ENCODE results near the gene CFAP54. TPM values are rescaled to one million over a fixed set of nuclear protein-coding genes. Genes with fewer than 3 reads are reported as not detected.
"Not testable (repeated sequence)": the region's sequence is repeated elsewhere in the genome, so short reads cannot be mapped to it uniquely, and the experiment has no call there.

CFAP54 gene
- total RNA-seq, 1 donor from 2014 or later: 0.34 TPM

- peaks cover 11% of the 10 kb centered on the region for H3K27me3 Mint-ChIP-seq (ENCODE audit: insufficient read depth)
- H3K36me3 Mint-ChIP-seq (ENCODE audit: low read depth): no peaks in the 10 kb centered on the region
- DNase-seq (ENCODE audit: low spot score): no peak
- no peaks in the 10 kb centered on the region for H3K4me1 Mint-ChIP-seq (ENCODE audit: low read depth)
- H3K27ac Mint-ChIP-seq: no peak overlapping the region
- intact Hi-C loops (cut with micrococcal nuclease): no loop called here
- no peaks in the 10 kb centered on the region for H3K9me3 Mint-ChIP-seq
- no peak overlapping the region for H3K4me3 Mint-ChIP-seq
Measured at GRCh38 chr12:96698521-96698920, 209.1 kb downstream of the CFAP54 start.

DNA sequence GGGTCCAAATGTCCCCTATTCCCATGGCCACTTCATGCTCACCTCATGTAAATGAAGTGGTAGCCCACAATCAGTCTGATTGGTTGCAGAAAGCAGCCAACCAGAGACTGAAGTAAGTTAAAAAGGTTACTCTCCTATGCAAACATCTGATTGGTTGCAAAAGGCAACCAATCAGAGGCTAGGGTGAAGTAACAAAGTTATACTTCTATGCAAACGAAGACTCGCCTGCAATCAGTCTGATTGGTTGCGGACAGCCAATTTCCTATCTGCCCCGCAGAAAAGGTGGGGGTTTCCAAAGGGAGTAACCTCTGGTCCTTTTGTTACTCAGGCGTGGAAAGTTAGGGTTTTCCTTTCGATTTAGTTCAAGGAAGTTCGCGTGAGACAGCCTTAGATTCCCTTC lies 209.6 kb downstream of the CFAP54 start:
- H3K36me3 Mint-ChIP-seq (ENCODE audit: low read depth): no peaks in the 10 kb centered on the region
- H3K27ac Mint-ChIP-seq: no peak overlapping the region
- intact Hi-C loops (cut with micrococcal nuclease): no loop called here

DNA sequence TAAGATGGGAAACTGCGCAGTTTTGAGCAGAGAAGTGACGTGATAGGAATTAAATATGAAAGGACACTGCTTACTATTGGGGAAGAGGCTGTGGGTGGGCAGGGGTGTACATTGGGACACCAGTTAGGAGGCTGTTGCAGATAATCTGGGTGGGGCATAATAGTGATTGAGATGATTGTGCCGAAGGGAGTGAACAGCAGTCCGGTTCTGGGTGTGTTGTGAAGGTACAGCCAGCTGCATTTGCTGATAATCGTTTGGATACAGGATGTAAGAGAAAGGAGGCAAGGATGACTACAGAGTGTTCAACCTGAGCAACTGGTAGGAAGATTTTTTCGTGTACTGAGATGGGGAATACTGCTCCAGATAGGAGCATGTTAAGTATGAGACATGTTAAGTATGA lies 212.5 kb downstream of the CFAP54 start:
- no peak for DNase-seq (ENCODE audit: low spot score)
- Mint-ChIP-seq H3K36me3 (ENCODE audit: low read depth) (no peaks in the 10 kb centered on the region), H3K4me1 (ENCODE audit: low read depth) (no peaks in the 10 kb centered on the region), H3K27me3 (ENCODE audit: insufficient read depth) (peaks cover 5% of the 10 kb centered on the region), H3K4me3 (no peak overlapping the region), H3K27ac (no peak overlapping the region), H3K9me3 (no peaks in the 10 kb centered on the region)
- intact Hi-C loops (cut with micrococcal nuclease): no loop called here

More for the DNA sequence above, 209.6 kb downstream of the CFAP54 start:
- Mint-ChIP-seq H3K27me3 (ENCODE audit: insufficient read depth) (peaks cover 11% of the 10 kb centered on the region), H3K4me3 (no peak overlapping the region), H3K4me1 (ENCODE audit: low read depth) (no peaks in the 10 kb centered on the region), H3K9me3 (no peaks in the 10 kb centered on the region)
- DNase-seq (ENCODE audit: low spot score): no peak

DNA sequence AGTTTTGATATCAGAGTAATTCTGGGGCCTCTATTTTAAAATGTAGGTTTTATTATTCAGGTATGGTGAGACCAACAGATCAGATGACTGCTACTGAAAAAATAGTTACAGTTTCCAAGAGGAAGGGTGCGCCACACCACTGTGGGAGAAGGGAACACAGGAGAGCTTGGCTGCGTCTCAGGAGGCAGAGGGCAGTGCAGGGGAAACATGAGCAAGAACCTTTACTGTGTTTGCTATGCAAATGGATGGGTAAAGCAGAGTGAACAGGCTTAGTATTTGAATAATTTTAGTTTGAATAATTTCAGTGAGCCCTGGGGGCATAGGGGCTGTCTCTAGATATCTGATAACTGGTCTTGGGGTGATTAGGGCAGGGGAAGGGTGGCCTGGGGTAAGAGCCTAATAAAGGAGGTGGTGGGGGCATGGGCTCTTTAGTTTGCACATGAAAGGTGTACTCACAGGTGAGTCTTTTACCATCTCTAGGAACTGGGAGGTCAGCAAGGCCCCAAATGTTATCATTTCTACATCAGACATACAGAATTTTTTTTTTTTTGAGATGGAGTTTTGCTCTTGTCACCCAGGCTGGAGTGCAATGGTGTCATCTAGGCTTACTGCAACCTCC lies 220.9 kb downstream of the CFAP54 start:
- no peaks in the 10 kb centered on the region for H3K36me3 Mint-ChIP-seq (ENCODE audit: low read depth)
- DNase-seq (ENCODE audit: low spot score): no peak

DNA sequence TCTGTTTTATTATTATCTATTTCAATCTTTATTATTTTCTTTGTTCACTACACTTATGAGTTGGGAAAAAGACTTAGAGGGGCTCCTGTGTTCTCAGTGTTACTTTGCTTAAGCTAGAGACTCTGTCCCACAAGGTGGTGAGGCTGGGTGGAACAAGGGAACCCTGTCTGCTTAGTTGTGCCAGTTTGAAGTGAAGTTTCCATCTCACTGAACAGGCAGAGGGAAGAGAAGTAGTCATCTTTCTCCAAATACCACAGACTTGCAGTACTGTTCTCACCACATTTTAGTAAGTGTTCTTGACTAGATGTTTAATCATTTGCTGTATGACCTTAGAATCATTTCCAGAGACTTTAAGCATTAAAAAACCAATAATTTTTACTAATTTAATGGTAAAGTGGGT lies 222.0 kb downstream of the CFAP54 start:
- DNase-seq (ENCODE audit: low spot score): no peak
- H3K27ac Mint-ChIP-seq: no peak overlapping the region
- intact Hi-C loops (cut with micrococcal nuclease): loop anchor here (10.0 kb wide), 1 partner anchor 273 kb away; no protein-coding TSS in a partner anchor
- peaks cover 9% of the 10 kb centered on the region for H3K4me1 Mint-ChIP-seq (ENCODE audit: low read depth)
- H3K9me3 Mint-ChIP-seq: no peaks in the 10 kb centered on the region
- no peaks in the 10 kb centered on the region for H3K36me3 Mint-ChIP-seq (ENCODE audit: low read depth)
- H3K4me3 Mint-ChIP-seq: no peak overlapping the region
- H3K27me3 Mint-ChIP-seq (ENCODE audit: insufficient read depth): peaks cover 9% of the 10 kb centered on the region

More for the DNA sequence above, 220.9 kb downstream of the CFAP54 start:
- Mint-ChIP-seq H3K27ac (no peak overlapping the region), H3K4me3 (no peak overlapping the region), H3K4me1 (ENCODE audit: low read depth) (no peaks in the 10 kb centered on the region), H3K27me3 (ENCODE audit: insufficient read depth) (peaks cover 9% of the 10 kb centered on the region), H3K9me3 (no peaks in the 10 kb centered on the region)
- intact Hi-C loops (cut with micrococcal nuclease): loop anchor here (10.0 kb wide), 1 partner anchor 275 kb away; no protein-coding TSS in a partner anchor

DNA sequence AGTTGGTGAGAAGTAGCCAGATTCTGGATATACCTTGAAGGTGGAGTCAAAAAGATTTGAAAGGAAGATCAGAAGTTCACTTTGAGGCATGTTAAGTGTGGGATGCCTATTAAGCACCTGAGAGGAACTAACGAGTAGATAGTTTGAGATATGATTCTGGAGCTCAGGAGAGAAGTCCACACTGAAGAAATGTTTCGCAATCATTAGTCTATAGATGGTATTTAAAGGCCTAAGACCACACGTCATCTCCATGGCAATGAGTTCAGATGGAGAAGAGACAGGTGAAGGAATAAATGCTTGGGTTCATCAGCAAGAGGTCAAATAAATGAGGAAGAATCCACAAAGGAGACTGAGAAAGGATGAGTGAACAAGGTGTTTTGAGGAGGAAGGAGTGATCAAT lies 224.8 kb downstream of the CFAP54 start:
- no peak for DNase-seq (ENCODE audit: low spot score)
- H3K27ac Mint-ChIP-seq: no peak overlapping the region
- H3K27me3 Mint-ChIP-seq (ENCODE audit: insufficient read depth): peaks cover 9% of the 10 kb centered on the region
- no peaks in the 10 kb centered on the region for H3K9me3 Mint-ChIP-seq
- peaks cover 11% of the 10 kb centered on the region for H3K4me1 Mint-ChIP-seq (ENCODE audit: low read depth)
- no peaks in the 10 kb centered on the region for H3K36me3 Mint-ChIP-seq (ENCODE audit: low read depth)
- intact Hi-C loops (cut with micrococcal nuclease): loop anchor here (10.0 kb wide), 1 partner anchor 271 kb away; no protein-coding TSS in a partner anchor
- H3K4me3 Mint-ChIP-seq: no peak overlapping the region

- intact Hi-C loops (cut with micrococcal nuclease): loop anchor here (1.0 to 10.0 kb wide), 3 partner anchors 141 to 265 kb away; no protein-coding TSS in a partner anchor
- DNase-seq (ENCODE audit: low spot score): peak; percentile 11
- H3K4me1 Mint-ChIP-seq (ENCODE audit: low read depth): peaks cover 18% of the 10 kb centered on the region
- peak overlapping the region; percentile 87 for H3K4me3 Mint-ChIP-seq
- no peaks in the 10 kb centered on the region for H3K36me3 Mint-ChIP-seq (ENCODE audit: low read depth)
- H3K27ac Mint-ChIP-seq: peak overlapping the region; percentile 80
- no peaks in the 10 kb centered on the region for H3K9me3 Mint-ChIP-seq
- H3K27me3 Mint-ChIP-seq (ENCODE audit: insufficient read depth): no peaks in the 10 kb centered on the region
Measured at GRCh38 chr12:96719660-96720362, 230.4 kb downstream of the CFAP54 start.

DNA sequence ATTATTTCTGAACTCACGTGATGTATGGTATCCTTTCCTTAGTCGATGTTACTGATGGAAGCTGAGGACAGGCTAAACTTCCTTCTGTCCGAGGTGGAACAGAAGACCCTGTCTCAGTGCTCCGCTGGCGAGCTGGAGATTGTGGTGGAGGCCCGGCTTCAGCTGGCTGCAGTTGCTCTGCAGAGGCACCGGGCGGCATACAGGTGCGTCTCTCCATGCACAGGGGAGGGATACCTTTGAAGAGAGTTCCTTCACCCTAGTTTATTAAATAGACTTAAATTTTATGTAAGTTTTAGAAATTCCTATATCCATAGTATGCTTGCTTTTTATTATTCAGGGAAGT lies 231.0 kb downstream of the CFAP54 start:
- DNase-seq (ENCODE audit: low spot score): no peak
- no peaks in the 10 kb centered on the region for H3K36me3 Mint-ChIP-seq (ENCODE audit: low read depth)
- no peaks in the 10 kb centered on the region for H3K9me3 Mint-ChIP-seq
- peak overlapping the region; percentile 80 for H3K27ac Mint-ChIP-seq
- H3K27me3 Mint-ChIP-seq (ENCODE audit: insufficient read depth): no peaks in the 10 kb centered on the region
- H3K4me1 Mint-ChIP-seq (ENCODE audit: low read depth): peaks cover 18% of the 10 kb centered on the region
- intact Hi-C loops (cut with micrococcal nuclease): loop anchor here (1.0 to 2.0 kb wide), 2 partner anchors 142 to 186 kb away; no protein-coding TSS in a partner anchor
- H3K4me3 Mint-ChIP-seq: peak overlapping the region; percentile 87

DNA sequence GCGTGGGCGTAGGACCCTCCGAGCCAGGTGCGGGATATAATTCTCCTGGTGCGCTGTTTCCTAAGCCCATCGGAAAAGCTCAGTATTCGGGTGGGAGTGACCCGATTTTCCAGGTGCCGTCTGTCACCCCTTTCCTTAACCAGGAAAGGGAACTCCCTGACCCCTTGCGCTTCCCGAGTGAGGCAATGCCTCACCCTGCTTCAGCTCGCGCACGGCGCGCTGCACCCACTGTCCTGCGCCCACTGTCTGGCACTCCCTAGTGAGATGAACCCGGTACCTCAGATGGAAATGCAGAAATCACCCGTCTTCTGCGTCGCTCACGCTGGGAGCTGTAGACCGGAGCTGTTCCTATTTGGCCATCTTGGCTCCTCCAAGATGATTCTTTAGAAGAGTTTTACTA lies 240.1 kb downstream of the CFAP54 start:
- H3K9me3 Mint-ChIP-seq; H3K4me3 Mint-ChIP-seq; H3K4me1 Mint-ChIP-seq (ENCODE audit: low read depth); DNase-seq (ENCODE audit: low spot score); H3K27me3 Mint-ChIP-seq (ENCODE audit: insufficient read depth); H3K27ac Mint-ChIP-seq; intact Hi-C loops (cut with micrococcal nuclease); H3K36me3 Mint-ChIP-seq (ENCODE audit: low read depth): not testable (repeated sequence)

DNA sequence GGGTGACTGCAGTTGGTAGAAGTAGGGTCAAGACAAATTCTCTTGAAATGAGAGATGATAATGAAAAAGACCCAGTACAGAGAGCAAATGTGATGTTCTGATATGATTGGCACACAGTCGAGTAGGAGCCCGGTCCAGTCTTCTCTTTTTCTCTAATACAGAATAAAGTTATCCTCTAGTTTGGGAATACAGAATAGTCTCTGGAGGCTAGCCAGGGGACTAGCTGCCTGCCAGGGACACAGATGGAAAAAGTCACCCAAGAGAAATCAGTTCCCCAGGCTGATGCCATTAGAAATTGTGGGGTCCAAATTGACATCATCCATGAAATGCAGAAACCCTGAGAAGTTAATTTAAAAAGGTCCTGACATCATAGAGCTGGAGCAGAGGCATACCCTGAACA lies 240.5 kb downstream of the CFAP54 start:
- peaks cover 3% of the 10 kb centered on the region for H3K27me3 Mint-ChIP-seq (ENCODE audit: insufficient read depth)
- H3K4me3 Mint-ChIP-seq: no peak overlapping the region
- H3K4me1 Mint-ChIP-seq (ENCODE audit: low read depth): no peaks in the 10 kb centered on the region
- H3K9me3 Mint-ChIP-seq: no peaks in the 10 kb centered on the region
- H3K36me3 Mint-ChIP-seq (ENCODE audit: low read depth): no peaks in the 10 kb centered on the region
- intact Hi-C loops (cut with micrococcal nuclease): no loop called here
- DNase-seq (ENCODE audit: low spot score): no peak
- no peak overlapping the region for H3K27ac Mint-ChIP-seq

GRCh38 chr12:96743606-96744005 lies 254.2 kb downstream of the CFAP54 start:
- no peak for DNase-seq (ENCODE audit: low spot score)
- intact Hi-C loops (cut with micrococcal nuclease): no loop called here
- Mint-ChIP-seq H3K9me3 (no peaks in the 10 kb centered on the region), H3K27me3 (ENCODE audit: insufficient read depth) (peaks cover 7% of the 10 kb centered on the region), H3K4me3 (no peak overlapping the region), H3K4me1 (ENCODE audit: low read depth) (no peaks in the 10 kb centered on the region), H3K36me3 (ENCODE audit: low read depth) (no peaks in the 10 kb centered on the region), H3K27ac (no peak overlapping the region)

- no peak for DNase-seq (ENCODE audit: low spot score)
- H3K27ac Mint-ChIP-seq: no peak overlapping the region
- intact Hi-C loops (cut with micrococcal nuclease): no loop called here
- no peak overlapping the region for H3K4me3 Mint-ChIP-seq
- H3K9me3 Mint-ChIP-seq: no peaks in the 10 kb centered on the region
- H3K36me3 Mint-ChIP-seq (ENCODE audit: low read depth): no peaks in the 10 kb centered on the region
- H3K27me3 Mint-ChIP-seq (ENCODE audit: insufficient read depth): peaks cover 7% of the 10 kb centered on the region
- H3K4me1 Mint-ChIP-seq (ENCODE audit: low read depth): no peaks in the 10 kb centered on the region
Measured at GRCh38 chr12:96749999-96750398, 260.6 kb downstream of the CFAP54 start.

DNA sequence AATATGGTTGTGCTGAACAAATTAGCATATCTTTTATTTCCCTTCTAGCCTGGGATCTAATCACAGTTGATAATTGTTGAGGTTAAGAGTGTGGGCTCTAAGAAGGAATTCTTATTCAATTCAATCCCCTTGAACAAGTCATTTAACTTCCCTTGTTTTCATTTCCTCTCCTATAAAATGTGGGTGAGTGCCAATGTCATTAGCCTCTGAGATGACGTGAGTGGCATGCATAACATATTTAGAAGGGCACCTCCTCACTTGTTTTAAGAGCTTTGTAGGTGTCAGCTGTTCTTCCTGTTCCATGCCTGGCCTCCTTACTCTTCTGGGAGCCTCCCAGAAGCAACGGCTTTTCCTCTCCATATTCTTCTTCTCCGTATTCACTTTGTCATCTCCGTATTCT lies 262.2 kb downstream of the CFAP54 start:
- intact Hi-C loops (cut with micrococcal nuclease): no loop called here
- no peak for DNase-seq (ENCODE audit: low spot score)
- H3K27me3 Mint-ChIP-seq (ENCODE audit: insufficient read depth): peaks cover 6% of the 10 kb centered on the region
- H3K9me3 Mint-ChIP-seq: no peaks in the 10 kb centered on the region
- no peak overlapping the region for H3K4me3 Mint-ChIP-seq
- H3K36me3 Mint-ChIP-seq (ENCODE audit: low read depth): no peaks in the 10 kb centered on the region
- no peak overlapping the region for H3K27ac Mint-ChIP-seq
- no peaks in the 10 kb centered on the region for H3K4me1 Mint-ChIP-seq (ENCODE audit: low read depth)

Measured in activated T-helper 1 cell treated with anti-CD3 and anti-CD28 coated beads, Interleukin-12 subunit alpha, Interleukin-12 subunit beta, Interleukin-2, Interleukin-4 antibody, amounts not matched to agents 30 ng/mL and 10 ng/mL and 1 ng/mL, durations not matched to agents 14 hours and 24 hours and 36 hours (primary cell).